OCI-LY3 (cell line): Measurements from ENCODE around the gene NR2F2.

Experiments used
- EZH2phosphoT487 ChIP-seq: fragments of 200-600 bp; shearing (Covaris generic); IDR thresholded peaks from 2 replicates; pipeline ENCODE4 v1.6.1; 2018; ENCODE audit warnings: antibody characterized with exemption, mixed run types, low read depth
- TF ChIP-seq, protein P1 (sequence below): fragments of 200-600, 300-600 bp; sonication (generic); IDR thresholded peaks from 2 replicates; pipeline ENCODE4 v1.5.1; 2014; ENCODE audit warnings: antibody characterized with exemption, low read length, low read depth

DNA sequence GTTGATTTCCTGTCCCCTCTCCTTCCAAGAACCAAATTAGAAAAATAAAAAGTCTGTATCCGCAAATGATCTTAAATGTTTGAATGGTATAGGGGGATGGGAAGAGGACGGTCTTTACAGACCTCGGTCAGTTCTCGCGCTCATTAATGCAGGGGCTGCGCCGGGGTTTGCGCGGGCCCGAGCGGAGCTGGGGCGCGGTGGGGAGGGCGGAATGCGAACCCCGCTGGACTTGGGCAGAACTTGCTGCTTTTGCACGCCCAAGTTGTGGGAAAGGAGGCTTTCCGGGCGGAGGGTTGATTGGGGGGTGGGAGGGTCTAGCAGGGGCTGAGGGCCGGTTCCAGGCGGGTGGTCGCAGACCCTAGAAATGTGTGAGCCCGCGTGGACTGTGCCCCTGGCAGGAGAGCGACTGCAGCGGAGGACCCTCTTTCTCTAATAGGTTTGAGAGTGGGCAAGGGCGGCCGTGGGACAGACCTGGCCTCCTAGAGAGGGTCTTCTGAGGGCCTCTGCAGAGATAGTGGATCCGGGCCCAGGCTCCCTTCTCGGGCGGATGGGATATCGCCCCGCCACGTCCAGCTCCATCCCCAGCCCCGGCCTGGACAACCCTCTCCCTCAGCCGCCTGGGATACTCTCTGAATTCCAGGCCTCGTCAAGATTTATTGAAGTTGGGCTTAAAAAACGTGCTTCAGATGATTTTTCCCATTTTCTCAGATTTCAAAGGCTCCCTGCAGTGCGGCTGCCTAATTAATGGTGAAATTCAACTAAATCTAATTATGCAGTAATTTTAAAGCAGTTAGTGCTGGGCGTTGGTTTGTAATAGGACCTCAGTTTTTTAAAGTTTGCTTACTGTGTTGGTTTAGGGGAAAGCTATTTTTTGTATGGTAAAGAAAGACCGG is 11.3 kb downstream of the NR2F2 start:
- TF ChIP-seq, protein P1, sequence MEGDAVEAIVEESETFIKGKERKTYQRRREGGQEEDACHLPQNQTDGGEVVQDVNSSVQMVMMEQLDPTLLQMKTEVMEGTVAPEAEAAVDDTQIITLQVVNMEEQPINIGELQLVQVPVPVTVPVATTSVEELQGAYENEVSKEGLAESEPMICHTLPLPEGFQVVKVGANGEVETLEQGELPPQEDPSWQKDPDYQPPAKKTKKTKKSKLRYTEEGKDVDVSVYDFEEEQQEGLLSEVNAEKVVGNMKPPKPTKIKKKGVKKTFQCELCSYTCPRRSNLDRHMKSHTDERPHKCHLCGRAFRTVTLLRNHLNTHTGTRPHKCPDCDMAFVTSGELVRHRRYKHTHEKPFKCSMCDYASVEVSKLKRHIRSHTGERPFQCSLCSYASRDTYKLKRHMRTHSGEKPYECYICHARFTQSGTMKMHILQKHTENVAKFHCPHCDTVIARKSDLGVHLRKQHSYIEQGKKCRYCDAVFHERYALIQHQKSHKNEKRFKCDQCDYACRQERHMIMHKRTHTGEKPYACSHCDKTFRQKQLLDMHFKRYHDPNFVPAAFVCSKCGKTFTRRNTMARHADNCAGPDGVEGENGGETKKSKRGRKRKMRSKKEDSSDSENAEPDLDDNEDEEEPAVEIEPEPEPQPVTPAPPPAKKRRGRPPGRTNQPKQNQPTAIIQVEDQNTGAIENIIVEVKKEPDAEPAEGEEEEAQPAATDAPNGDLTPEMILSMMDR: no peak
- no peak for TF ChIP-seq EZH2phosphoT487
